Panc1 (cell line): ENCODE measurements around the gene CHMP1A.
"Not testable (repeated sequence)": the region's sequence is repeated elsewhere in the genome, so short reads cannot be mapped to it uniquely, and the experiment has no call there.

Source experiments
- POLR2AphosphoS5 ChIP-seq: IDR thresholded peaks from 2 replicates; pipeline ENCODE4 v1.6.1; 2012; ENCODE audit warnings: mild to moderate bottlenecking, low read depth, low read length, moderate library complexity
- TF ChIP-seq, protein P1 (sequence below): fragments of 450-650 bp; IDR thresholded peaks from 2 replicates; pipeline ENCODE4 v1.5.1; 2017; ENCODE audit warnings: mild to moderate bottlenecking

DNA sequence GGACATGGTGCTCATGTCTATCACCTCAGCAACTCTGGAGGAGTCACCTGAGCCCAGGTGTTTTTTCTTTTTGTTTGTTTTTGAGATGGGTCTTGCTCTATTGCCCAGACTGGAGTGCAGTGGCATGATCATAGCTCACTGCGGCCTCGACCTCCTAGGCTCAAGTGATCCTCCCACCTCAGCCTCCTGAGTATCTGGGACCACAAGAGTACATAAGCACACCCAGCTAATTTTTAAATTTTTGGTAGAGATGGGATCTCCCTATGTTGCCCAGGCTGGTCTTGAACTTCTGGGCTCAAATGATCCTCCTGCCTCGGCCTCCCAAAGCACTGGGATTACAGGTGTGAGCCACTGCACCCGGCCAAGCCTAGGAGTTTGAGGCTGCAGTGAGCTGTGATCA is 32.1 kb upstream of the CHMP1A start:
- TF ChIP-seq, protein P1, sequence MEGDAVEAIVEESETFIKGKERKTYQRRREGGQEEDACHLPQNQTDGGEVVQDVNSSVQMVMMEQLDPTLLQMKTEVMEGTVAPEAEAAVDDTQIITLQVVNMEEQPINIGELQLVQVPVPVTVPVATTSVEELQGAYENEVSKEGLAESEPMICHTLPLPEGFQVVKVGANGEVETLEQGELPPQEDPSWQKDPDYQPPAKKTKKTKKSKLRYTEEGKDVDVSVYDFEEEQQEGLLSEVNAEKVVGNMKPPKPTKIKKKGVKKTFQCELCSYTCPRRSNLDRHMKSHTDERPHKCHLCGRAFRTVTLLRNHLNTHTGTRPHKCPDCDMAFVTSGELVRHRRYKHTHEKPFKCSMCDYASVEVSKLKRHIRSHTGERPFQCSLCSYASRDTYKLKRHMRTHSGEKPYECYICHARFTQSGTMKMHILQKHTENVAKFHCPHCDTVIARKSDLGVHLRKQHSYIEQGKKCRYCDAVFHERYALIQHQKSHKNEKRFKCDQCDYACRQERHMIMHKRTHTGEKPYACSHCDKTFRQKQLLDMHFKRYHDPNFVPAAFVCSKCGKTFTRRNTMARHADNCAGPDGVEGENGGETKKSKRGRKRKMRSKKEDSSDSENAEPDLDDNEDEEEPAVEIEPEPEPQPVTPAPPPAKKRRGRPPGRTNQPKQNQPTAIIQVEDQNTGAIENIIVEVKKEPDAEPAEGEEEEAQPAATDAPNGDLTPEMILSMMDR = not testable (repeated sequence)
- not testable (repeated sequence) for TF ChIP-seq POLR2AphosphoS5
